Naive thymus-derived CD4-positive, alpha-beta T cell (primary cell): Measurements from ENCODE around the gene CHKB. TPM values are rescaled to one million over a fixed set of nuclear protein-coding genes. Genes with fewer than 3 reads are reported as not detected.

Experiments used
- ATAC-seq: fragments of 150-1000 bp; cut with Tn5 transposase; 2 replicates; pipeline ENCODE4 v1.10.0; 2021; ENCODE audit warnings: mild to moderate bottlenecking, moderate library complexity
- CTCF ChIA-PET: fragments of 350-600 bp; sonication (Branson Sonifier 250); formaldehyde crosslinking; loops from one replicate; lab custom pipeline; 2021; ENCODE audit warnings: antibody characterized with exemption; lab: Charles Lee
- POLR2A ChIA-PET: fragments of 350-600 bp; sonication (Branson Sonifier 250); formaldehyde crosslinking; loops from one replicate; lab custom pipeline; 2021; ENCODE audit warnings: antibody characterized with exemption, inconsistent platforms; lab: Charles Lee
- DNase-seq, 9 donors: peaks; one replicate each; pipeline versions ENCODE4 v3.0.0 to v3.0.0-alpha.2; 2020 to 2022; ENCODE audit warnings: mixed read lengths in 1 of 9
- H3K27ac ChIP-seq: one replicate; pipeline ENCODE4 v1.7.0; 2013; ENCODE audit warnings: mild to moderate bottlenecking, low read depth, low read length, moderate library complexity
- H3K27me3 ChIP-seq, 2 donors: one replicate each; pipeline ENCODE4 v1.7.0; 2013; ENCODE audit warnings: low read length in 2 of 2, mild to moderate bottlenecking in 2 of 2, moderate library complexity in 2 of 2; ENCODE audit not compliant: control insufficient read depth in 2 of 2, insufficient read depth in 2 of 2
- H3K36me3 ChIP-seq, 3 experiments: 1 replicate in 2 of 3; 2 replicates in 1 of 3; pipeline ENCODE4 v1.7.0; 2013; ENCODE audit warnings: low read length in 3 of 3, mild to moderate bottlenecking in 3 of 3, moderate library complexity in 1 of 3; ENCODE audit not compliant: insufficient read depth in 3 of 3, control insufficient read depth in 2 of 3
- H3K4me1 ChIP-seq, 2 donors: one replicate each; pipeline ENCODE4 v1.7.0; 2013; ENCODE audit warnings: low read length in 2 of 2, mild to moderate bottlenecking in 2 of 2, moderate library complexity in 1 of 2; ENCODE audit not compliant: control insufficient read depth in 2 of 2, insufficient read depth in 2 of 2
- H3K4me3 ChIP-seq: 2 replicates; pipeline ENCODE4 v1.7.0; 2013; ENCODE audit warnings: mild to moderate bottlenecking, low read length
- H3K9me3 ChIP-seq, 3 experiments: 1 replicate in 2 of 3; 2 replicates in 1 of 3; pipeline ENCODE4 v1.7.0; 2013; ENCODE audit warnings: low read length in 3 of 3; ENCODE audit not compliant: control insufficient read depth in 2 of 3
- H3K27ac Mint-ChIP-seq, 9 donors: one replicate each; pipeline ENCODE4 v1.8.0; 2020 to 2022; ENCODE audit warnings: mixed read lengths in 9 of 9, mild to moderate bottlenecking in 8 of 9, moderate library complexity in 5 of 9, inconsistent platforms in 2 of 9
- H3K27me3 Mint-ChIP-seq, 5 donors: one replicate each; pipeline ENCODE4 v1.8.0; 2021 to 2022; ENCODE audit warnings: mixed read lengths in 5 of 5, mild to moderate bottlenecking in 1 of 5
- H3K36me3 Mint-ChIP-seq, 5 donors: one replicate each; pipeline ENCODE4 v1.8.0; 2020 to 2022; ENCODE audit warnings: mixed read lengths in 5 of 5, mild to moderate bottlenecking in 3 of 5, inconsistent platforms in 1 of 5
- H3K4me1 Mint-ChIP-seq, 7 donors: one replicate each; pipeline ENCODE4 v1.8.0; 2020 to 2022; ENCODE audit warnings: mixed read lengths in 7 of 7, mild to moderate bottlenecking in 3 of 7, inconsistent platforms in 1 of 7
- H3K4me3 Mint-ChIP-seq, 10 donors: one replicate each; pipeline ENCODE4 v1.8.0; 2020 to 2022; ENCODE audit warnings: mild to moderate bottlenecking in 10 of 10, mixed read lengths in 10 of 10, moderate library complexity in 6 of 10, inconsistent platforms in 2 of 10
- H3K9me3 Mint-ChIP-seq, 11 donors: one replicate each; pipeline ENCODE4 v1.8.0; 2020 to 2022; ENCODE audit warnings: mixed read lengths in 11 of 11, mild to moderate bottlenecking in 4 of 11, inconsistent platforms in 1 of 11, moderate library complexity in 1 of 11
- intact Hi-C, 2 donors: fragments of 100-400 bp; cut with micrococcal nuclease; formaldehyde crosslinking; loops; one replicate each; pipeline ENCODE4 v1.15.1; 2023
- polyA plus RNA-seq, 2 donors: library from polyadenylated mRNA; unstranded; fragments of 300-500 nt; fragmentation: Illumina TruSeq; gene quantifications; one replicate each; pipeline ENCODE4 v1.2.3, GENCODE V29; 2021
- total RNA-seq, 6 experiments: library from RNA in 5 of 6; stranded (reverse) in 5 of 6; gene quantifications; 1 replicate in 5 of 6; 2 replicates in 1 of 6; pipeline ENCODE4 v1.2.3 and lab custom pipeline; 2021 to 2026

CHKB gene
- total and polyA plus RNA-seq, 7 experiments from 2014 or later: 24.2 to 214 (median 158) TPM

- no peaks in the 10 kb centered on the region for H3K9me3 ChIP-seq
- ATAC-seq (no peak), DNase-seq (no peak)
- Mint-ChIP-seq H3K4me1 (peaks cover 0 to 2% (median 0%) of the 10 kb centered on the region in 7 donors), H3K27ac (no peak overlapping the region), H3K9me3 (no peaks in the 10 kb centered on the region), H3K36me3 (peaks cover 0 to 21% (median 7%) of the 10 kb centered on the region in 5 donors), H3K27me3 (no peaks in the 10 kb centered on the region), H3K4me3 (no peak overlapping the region)
- H3K4me1 ChIP-seq: no peaks in the 10 kb centered on the region
- ChIA-PET CTCF (interaction anchor here (0.9 kb wide), 1 partner anchor 45 kb away, joined by 3 read pairs; the partner anchor contains the start of gene SCO2), POLR2A (interaction anchor here (1.4 kb wide), 1 partner anchor 12 kb away, joined by 7 read pairs; the partner anchor contains the start of gene CHKB)
- intact Hi-C loops: no loop called here
- H3K27ac ChIP-seq: no peak overlapping the region
- peaks cover 0 to 44% (median 2%) of the 10 kb centered on the region in 3 experiments for H3K36me3 ChIP-seq
- no peaks in the 10 kb centered on the region for H3K27me3 ChIP-seq
- H3K4me3 ChIP-seq: no peak overlapping the region
Measured at GRCh38 chr22:50569896-50570535, 12.6 kb downstream of the CHKB start.

- Mint-ChIP-seq H3K4me3 (no peak overlapping the region), H3K36me3 (peaks cover 0 to 21% (median 7%) of the 10 kb centered on the region in 5 donors), H3K27me3 (peaks cover 0 to 6% (median 0%) of the 10 kb centered on the region in 5 donors), H3K27ac (no peak overlapping the region), H3K4me1 (peaks cover 0 to 2% (median 0%) of the 10 kb centered on the region in 7 donors), H3K9me3 (no peaks in the 10 kb centered on the region)
- intact Hi-C loops: no loop called here
- no peaks in the 10 kb centered on the region for H3K27me3 ChIP-seq
- no peaks in the 10 kb centered on the region for H3K9me3 ChIP-seq
- peaks cover 0 to 44% (median 2%) of the 10 kb centered on the region in 3 experiments for H3K36me3 ChIP-seq
- POLR2A ChIA-PET: interaction anchor here (1.4 kb wide), 1 partner anchor 13 kb away, joined by 7 read pairs; the partner anchor contains the start of gene CHKB
- H3K27ac ChIP-seq: no peak overlapping the region
- CTCF ChIA-PET: no interaction called here
- ATAC-seq: no peak
- no peaks in the 10 kb centered on the region for H3K4me1 ChIP-seq
- no peak for DNase-seq
- no peak overlapping the region for H3K4me3 ChIP-seq
Measured at GRCh38 chr22:50569041-50569459, 13.6 kb downstream of the CHKB start.

- Mint-ChIP-seq H3K27ac (no peak overlapping the region), H3K36me3 (peaks cover 0 to 21% (median 7%) of the 10 kb centered on the region in 5 donors), H3K4me3 (no peak overlapping the region), H3K9me3 (no peaks in the 10 kb centered on the region), H3K4me1 (peaks cover 0 to 3% (median 2%) of the 10 kb centered on the region in 7 donors), H3K27me3 (peaks cover 0 to 9% (median 0%) of the 10 kb centered on the region in 5 donors)
- ATAC-seq (no peak), DNase-seq (no peak)
- Histone ChIP-seq H3K9me3 (no peaks in the 10 kb centered on the region), H3K36me3 (peaks cover 0 to 44% (median 2%) of the 10 kb centered on the region in 3 experiments), H3K27ac (no peak overlapping the region), H3K27me3 (no peaks in the 10 kb centered on the region), H3K4me3 (no peak overlapping the region), H3K4me1 (peaks cover 0 to under 1% of the 10 kb centered on the region in 2 donors)
- CTCF ChIA-PET: no interaction called here
- POLR2A ChIA-PET: interaction anchor here (1.4 kb wide), 1 partner anchor 14 kb away, joined by 7 read pairs; the partner anchor contains the start of gene CHKB
- intact Hi-C loops: no loop called here
Measured at GRCh38 chr22:50568626-50569025, 14.0 kb downstream of the CHKB start.

- no peaks in the 10 kb centered on the region for H3K27me3 ChIP-seq
- DNase-seq: no peak
- POLR2A ChIA-PET: no interaction called here
- intact Hi-C loops: no loop called here
- CTCF ChIA-PET: no interaction called here
- no peak overlapping the region for H3K4me3 ChIP-seq
- Mint-ChIP-seq H3K9me3 (no peaks in the 10 kb centered on the region), H3K4me3 (no peak overlapping the region), H3K36me3 (peaks cover 0 to 21% (median 7%) of the 10 kb centered on the region in 5 donors), H3K27me3 (peaks cover 0 to 11% (median 0%) of the 10 kb centered on the region in 5 donors), H3K27ac (no peak overlapping the region), H3K4me1 (peaks cover 0 to 11% (median 9%) of the 10 kb centered on the region in 7 donors)
- peaks cover 0 to 43% (median 2%) of the 10 kb centered on the region in 3 experiments for H3K36me3 ChIP-seq
- ATAC-seq: no peak
- no peak overlapping the region for H3K27ac ChIP-seq
- peaks cover 0 to 4% of the 10 kb centered on the region in 2 donors for H3K4me1 ChIP-seq
- no peaks in the 10 kb centered on the region for H3K9me3 ChIP-seq
Measured at GRCh38 chr22:50567721-50568252, 14.9 kb downstream of the CHKB start.

GRCh38 chr22:50564289-50564688 lies 18.4 kb downstream of the CHKB start:
- Mint-ChIP-seq H3K9me3 (peaks cover 0 to 3% (median 0%) of the 10 kb centered on the region in 11 donors), H3K4me1 (peaks cover 6 to 24% (median 14%) of the 10 kb centered on the region in 7 donors), H3K36me3 (peaks cover 0 to 5% (median 0%) of the 10 kb centered on the region in 5 donors), H3K4me3 (peak overlapping the region in 4 of 10 donors; percentile 20 to 97 (median 93)), H3K27me3 (peaks cover 0 to 14% (median 0%) of the 10 kb centered on the region in 5 donors), H3K27ac (no peak overlapping the region)
- ChIA-PET POLR2A (interaction anchor here (1.0 to 4.4 kb wide), 12 partner anchors 8 to 57 kb away, joined by 3 to 33 read pairs (median 9); partner anchors contain the start of genes CHKB, CPT1B and SCO2), CTCF (interaction anchor here (0.6 to 2.7 kb wide), 5 partner anchors 12 to 579 kb away, joined by 3 to 11 read pairs (median 4); partner anchors contain the start of genes KLHDC7B and SCO2)
- Histone ChIP-seq H3K9me3 (no peaks in the 10 kb centered on the region), H3K36me3 (peaks cover 0 to 8% (median 0%) of the 10 kb centered on the region in 3 experiments), H3K27me3 (no peaks in the 10 kb centered on the region), H3K27ac (no peak overlapping the region), H3K4me1 (peaks cover 0 to 4% of the 10 kb centered on the region in 2 donors), H3K4me3 (no peak overlapping the region)
- intact Hi-C loops: no loop called here
- no peak for DNase-seq
- ATAC-seq: no peak

GRCh38 chr22:50563413-50564160 lies 19.1 kb downstream of the CHKB start:
- Histone ChIP-seq H3K4me1 (peaks cover 0 to 4% of the 10 kb centered on the region in 2 donors), H3K36me3 (peaks cover 0 to 1% (median 0%) of the 10 kb centered on the region in 3 experiments), H3K9me3 (no peaks in the 10 kb centered on the region), H3K4me3 (peak overlapping the region; percentile 75), H3K27ac (peak overlapping the region; percentile 67), H3K27me3 (no peaks in the 10 kb centered on the region)
- Mint-ChIP-seq H3K27me3 (peaks cover 0 to 14% (median 0%) of the 10 kb centered on the region in 5 donors), H3K4me3 (peak overlapping the region; percentile 85 to 97 (median 94)), H3K27ac (peak overlapping the region; percentile 77 to 96 (median 87)), H3K9me3 (peaks cover 0 to 3% (median 0%) of the 10 kb centered on the region in 11 donors), H3K4me1 (peaks cover 6 to 24% (median 14%) of the 10 kb centered on the region in 7 donors), H3K36me3 (peaks cover 0 to 4% (median 0%) of the 10 kb centered on the region in 5 donors)
- DNase-seq: no peak
- ChIA-PET POLR2A (interaction anchor here (0.9 to 4.4 kb wide), 15 partner anchors 8 to 90 kb away, joined by 3 to 33 read pairs (median 4); partner anchors contain the start of genes CHKB, LMF2, NCAPH2 and SCO2), CTCF (interaction anchor here (0.6 to 2.7 kb wide), 12 partner anchors 11 to 578 kb away, joined by 3 to 11 read pairs (median 4); partner anchors contain the start of genes KLHDC7B, SCO2 and TYMP)
- intact Hi-C loops: loop anchor here (1.0 to 2.0 kb wide), 4 partner anchors 20 to 93 kb away; partner anchors contain the start of gene LMF2 (in 1 of the 2)
- ATAC-seq: no peak
